H9 (cell line): Measurements from ENCODE around the gene TTC24. TPM values are rescaled to one million over a fixed set of nuclear protein-coding genes. Genes with fewer than 3 reads are reported as not detected.

Experiments
- DNase-seq: peaks from one replicate; pipeline ENCODE4 v3.0.0-alpha.2; 2017
- H2AFZ ChIP-seq: one replicate; pipeline ENCODE4 v1.6.1; 2013; ENCODE audit warnings: mild to moderate bottlenecking, low read length, control low read depth, moderate library complexity
- H2AK5ac ChIP-seq: 2 replicates; pipeline ENCODE4 v1.6.1; 2013; ENCODE audit warnings: low read length, control low read depth, mixed read lengths; ENCODE audit not compliant: insufficient read length
- H2BK120ac ChIP-seq: one replicate; pipeline ENCODE4 v1.6.1; 2013; ENCODE audit warnings: low read depth, mild to moderate bottlenecking, low read length, control low read depth, inconsistent platforms; ENCODE audit not compliant: poor library complexity, severe bottlenecking
- H2BK12ac ChIP-seq: 2 replicates; pipeline ENCODE4 v1.6.1; 2013; ENCODE audit warnings: low read length, control low read depth, mixed read lengths, low read depth; ENCODE audit not compliant: insufficient read length
- H2BK15ac ChIP-seq: 2 replicates; pipeline ENCODE4 v1.6.1; 2013; ENCODE audit warnings: low read depth, low read length, control low read depth
- H2BK20ac ChIP-seq: one replicate; pipeline ENCODE4 v1.6.1; 2013; ENCODE audit warnings: low read depth, mild to moderate bottlenecking, low read length, control low read depth, inconsistent platforms; ENCODE audit not compliant: poor library complexity, severe bottlenecking
- H2BK5ac ChIP-seq: 2 replicates; pipeline ENCODE4 v1.6.1; 2013; ENCODE audit warnings: low read length, control low read depth, mixed read lengths; ENCODE audit not compliant: insufficient read length
- H3K14ac ChIP-seq: 2 replicates; pipeline ENCODE4 v1.6.1; 2013; ENCODE audit warnings: low read length, control low read depth; ENCODE audit not compliant: insufficient read depth
- H3K18ac ChIP-seq: 2 replicates; pipeline ENCODE4 v1.6.1; 2013; ENCODE audit warnings: low read depth, mild to moderate bottlenecking, mixed read lengths, low read length, control low read depth; ENCODE audit not compliant: insufficient read length
- H3K23ac ChIP-seq: 2 replicates; pipeline ENCODE4 v1.6.1; 2013; ENCODE audit warnings: low read length, control low read depth, mixed read lengths, low read depth; ENCODE audit not compliant: insufficient read length
- H3K23me2 ChIP-seq: 2 replicates; pipeline ENCODE4 v1.6.1; 2013; ENCODE audit warnings: low read depth, mild to moderate bottlenecking, mixed read lengths, low read length, control low read depth; ENCODE audit not compliant: insufficient read length, poor library complexity, severe bottlenecking
- H3K27ac ChIP-seq: 2 replicates; pipeline ENCODE4 v1.5.1; 2013; ENCODE audit warnings: low read length, control low read depth, mixed read lengths, low read depth; ENCODE audit not compliant: insufficient read length
- H3K27me3 ChIP-seq: 2 replicates; pipeline ENCODE4 v1.6.1; 2013; ENCODE audit warnings: low read length, control low read depth, inconsistent platforms; ENCODE audit not compliant: insufficient read depth
- H3K4ac ChIP-seq: 2 replicates; pipeline ENCODE4 v1.6.1; 2013; ENCODE audit warnings: low read depth, mild to moderate bottlenecking, control low read depth, inconsistent platforms, low read length, moderate library complexity
- H3K4me1 ChIP-seq: 2 replicates; pipeline ENCODE4 v1.6.1; 2013; ENCODE audit warnings: low read length, control low read depth, inconsistent platforms; ENCODE audit not compliant: insufficient read depth
- H3K4me2 ChIP-seq: 2 replicates; pipeline ENCODE4 v1.6.1; 2013; ENCODE audit warnings: low read length, control low read depth, mixed read lengths; ENCODE audit not compliant: insufficient read length, insufficient read depth
- H3K56ac ChIP-seq: 2 replicates; pipeline ENCODE4 v1.6.1; 2013; ENCODE audit warnings: low read depth, mild to moderate bottlenecking, mixed read lengths, low read length, control low read depth; ENCODE audit not compliant: insufficient read length
- H3K79me1 ChIP-seq: 2 replicates; pipeline ENCODE4 v1.6.1; 2013; ENCODE audit warnings: low read depth, mild to moderate bottlenecking, moderate library complexity, low read length, control low read depth, inconsistent platforms; ENCODE audit not compliant: insufficient read depth, poor library complexity, severe bottlenecking
- H3K79me2 ChIP-seq: 2 replicates; pipeline ENCODE4 v1.6.1; 2013; ENCODE audit warnings: low read length, control low read depth, inconsistent platforms; ENCODE audit not compliant: insufficient read depth
- H3K9ac ChIP-seq: 2 replicates; pipeline ENCODE4 v1.6.1; 2013; ENCODE audit warnings: low read length, control low read depth, mixed read lengths; ENCODE audit not compliant: insufficient read length; ENCODE audit errors: extremely low read depth
- H3K9me3 ChIP-seq: one replicate; pipeline ENCODE4 v1.6.1; 2013; ENCODE audit warnings: low read depth, low read length, inconsistent platforms; ENCODE audit not compliant: control insufficient read depth
- H3T11ph ChIP-seq: one replicate; pipeline ENCODE4 v1.6.1; 2013; ENCODE audit warnings: mild to moderate bottlenecking, low read length, control low read depth, inconsistent platforms
- H4K20me1 ChIP-seq: one replicate; pipeline ENCODE4 v1.6.1; 2013; ENCODE audit not compliant: control insufficient read depth, insufficient read length, insufficient read depth
- H4K5ac ChIP-seq: 2 replicates; pipeline ENCODE4 v1.6.1; 2013; ENCODE audit warnings: low read depth, mild to moderate bottlenecking, mixed read lengths, low read length, control low read depth; ENCODE audit not compliant: insufficient read length
- H4K8ac ChIP-seq: replicated peaks from 2 replicates; pipeline ENCODE4 v1.6.1; 2013; ENCODE audit warnings: low read length, control low read depth, mixed read lengths, low read depth; ENCODE audit not compliant: insufficient read length
- H4K91ac ChIP-seq: 2 replicates; pipeline ENCODE4 v1.6.1; 2013; ENCODE audit warnings: low read depth, mild to moderate bottlenecking, moderate library complexity, mixed read lengths, low read length, control low read depth; ENCODE audit not compliant: insufficient read length
- H3K27ac Mint-ChIP-seq, 3 experiments: 2 replicates in 2 of 3; 3 replicates in 1 of 3; pipeline ENCODE4 v1.8.0; 2020 to 2021; ENCODE audit warnings: mixed read lengths in 3 of 3, mild to moderate bottlenecking in 1 of 3, moderate library complexity in 1 of 3
- H3K27me3 Mint-ChIP-seq: 2 replicates; pipeline ENCODE4 v1.8.0; 2021; ENCODE audit warnings: low read depth, mild to moderate bottlenecking, moderate library complexity, mixed read lengths
- H3K36me3 Mint-ChIP-seq, 3 experiments: 2 replicates in 2 of 3; 3 replicates in 1 of 3; pipeline ENCODE4 v1.8.0; 2020 to 2021; ENCODE audit warnings: low read depth in 3 of 3, mixed read lengths in 3 of 3; ENCODE audit not compliant: insufficient read depth in 1 of 3
- H3K4me1 Mint-ChIP-seq, 2 experiments: 2 replicates each; pipeline ENCODE4 v1.8.0; 2020; ENCODE audit warnings: mixed read lengths in 2 of 2
- H3K4me3 Mint-ChIP-seq, 2 experiments: 2 replicates in 1 of 2; 3 replicates in 1 of 2; pipeline ENCODE4 v1.8.0; 2020 to 2021; ENCODE audit warnings: mild to moderate bottlenecking in 2 of 2, mixed read lengths in 2 of 2, moderate library complexity in 1 of 2
- H3K9me3 Mint-ChIP-seq, 2 experiments: 2 replicates in 1 of 2; 3 replicates in 1 of 2; pipeline ENCODE4 v1.8.0; 2020; ENCODE audit warnings: mild to moderate bottlenecking in 2 of 2, mixed read lengths in 2 of 2, moderate library complexity in 1 of 2
- WGBS: extraction: QIAGEN DNeasy Blood & Tissue Kit; methylation state at CpG from one replicate; pipeline ENCODE4 v1.1.7; 2013; ENCODE audit warnings: missing lambda C conversion rate, low lambda C conversion rate, mixed read lengths; ENCODE audit not compliant: insufficient read length; ENCODE audit errors: extremely low coverage; 5-methylcytosine and 5-hydroxymethylcytosine counted together
- total RNA-seq: library from RNA; stranded (reverse); gene quantifications from 2 replicates; pipeline ENCODE4 v1.2.1, GENCODE V29; 2021
- TF ChIP-seq, protein P1 (sequence below): fragments of 200-600 bp; sonication (generic); conservative IDR thresholded peaks from 3 replicates; pipeline ENCODE4 v1.8.0; 2021; ENCODE audit warnings: antibody characterized with exemption, mild to moderate bottlenecking

The TTC24 gene
- total RNA-seq, 1 experiment from 2014 or later: 0.26 TPM

DNA sequence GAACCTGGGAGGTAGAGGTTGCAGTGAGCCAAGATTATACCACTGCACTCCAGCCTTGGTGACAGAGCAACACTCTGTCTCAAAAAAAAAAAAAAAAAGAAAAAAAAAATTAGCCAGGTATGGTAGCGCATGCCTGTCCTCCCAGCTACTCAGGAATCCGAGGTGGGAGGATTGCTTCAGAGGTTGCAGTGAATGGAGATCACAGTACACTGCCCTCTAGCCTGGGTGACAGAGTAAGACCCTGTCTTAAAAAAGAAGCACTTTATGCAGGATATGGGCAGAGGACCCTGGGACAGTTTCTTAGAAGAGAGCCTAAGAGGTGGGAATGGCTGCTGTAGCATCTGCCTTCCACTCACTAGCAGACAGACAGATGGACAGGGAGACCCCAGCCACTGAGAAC lies 30.1 kb upstream of the TTC24 start:
- H3K27me3 Mint-ChIP-seq: no peaks in the 10 kb centered on the region
- Histone ChIP-seq H3K4me2 (no peak overlapping the region), H2AFZ (no peak overlapping the region), H4K91ac (no peak overlapping the region), H4K5ac (no peak overlapping the region), H4K8ac (no peak overlapping the region), H4K20me1 (no peaks in the 10 kb centered on the region), H3T11ph (no peak overlapping the region), H3K23me2 (no peaks in the 10 kb centered on the region), H2BK12ac (no peak overlapping the region), H3K4ac (no peak overlapping the region), H3K18ac (no peak overlapping the region), H2BK120ac (no peak overlapping the region), H3K9ac (no peak overlapping the region), H3K27ac (no peak overlapping the region), H3K4me1 (no peaks in the 10 kb centered on the region), H2BK5ac (no peak overlapping the region), H2AK5ac (no peak overlapping the region), H3K27me3 (no peaks in the 10 kb centered on the region), H2BK15ac (no peak overlapping the region), H3K14ac (no peak overlapping the region), H3K56ac (no peak overlapping the region), H2BK20ac (no peak overlapping the region), H3K9me3 (no peaks in the 10 kb centered on the region), H3K23ac (no peak overlapping the region), H3K79me1 (no peaks in the 10 kb centered on the region), H3K79me2 (no peaks in the 10 kb centered on the region)
- no peaks in the 10 kb centered on the region for H3K9me3 Mint-ChIP-seq
- DNase-seq: no peak
- H3K27ac Mint-ChIP-seq: no peak overlapping the region; a peak in 1 of 7 replicates
- peaks cover 10 to 51% (median 41%) of the 10 kb centered on the region in 3 experiments for H3K36me3 Mint-ChIP-seq
- WGBS: no CpG with 5 or more reads among the region's 2 CpGs
- no peaks in the 10 kb centered on the region for H3K4me1 Mint-ChIP-seq
- TF ChIP-seq, protein P1, sequence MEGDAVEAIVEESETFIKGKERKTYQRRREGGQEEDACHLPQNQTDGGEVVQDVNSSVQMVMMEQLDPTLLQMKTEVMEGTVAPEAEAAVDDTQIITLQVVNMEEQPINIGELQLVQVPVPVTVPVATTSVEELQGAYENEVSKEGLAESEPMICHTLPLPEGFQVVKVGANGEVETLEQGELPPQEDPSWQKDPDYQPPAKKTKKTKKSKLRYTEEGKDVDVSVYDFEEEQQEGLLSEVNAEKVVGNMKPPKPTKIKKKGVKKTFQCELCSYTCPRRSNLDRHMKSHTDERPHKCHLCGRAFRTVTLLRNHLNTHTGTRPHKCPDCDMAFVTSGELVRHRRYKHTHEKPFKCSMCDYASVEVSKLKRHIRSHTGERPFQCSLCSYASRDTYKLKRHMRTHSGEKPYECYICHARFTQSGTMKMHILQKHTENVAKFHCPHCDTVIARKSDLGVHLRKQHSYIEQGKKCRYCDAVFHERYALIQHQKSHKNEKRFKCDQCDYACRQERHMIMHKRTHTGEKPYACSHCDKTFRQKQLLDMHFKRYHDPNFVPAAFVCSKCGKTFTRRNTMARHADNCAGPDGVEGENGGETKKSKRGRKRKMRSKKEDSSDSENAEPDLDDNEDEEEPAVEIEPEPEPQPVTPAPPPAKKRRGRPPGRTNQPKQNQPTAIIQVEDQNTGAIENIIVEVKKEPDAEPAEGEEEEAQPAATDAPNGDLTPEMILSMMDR: peak; percentile 30; the same call in 1 of the 3 replicates
- H3K4me3 Mint-ChIP-seq: no peak overlapping the region
